Stimulated activated effector memory CD8-positive, alpha-beta T cell treated with anti-CD3 and anti-CD28 coated beads, Interleukin-12 subunit alpha, Interleukin-12 subunit beta, amount 100 ng/mL, for 72 hours (primary cell): ENCODE measurements around the gene STAT6.

Experiments
- ATAC-seq: fragments of 150-1000 bp; cut with Tn5 transposase; 2 replicates; pipeline ENCODE4 v1.10.0; 2021
- DNase-seq, 2 donors: peaks; one replicate each; pipeline ENCODE4 v3.0.0; 2021 to 2022; ENCODE audit warnings: low spot score in 2 of 2
- H3K27ac Mint-ChIP-seq: one replicate; pipeline ENCODE4 v1.8.0; 2022; ENCODE audit warnings: mild to moderate bottlenecking, mixed read lengths
- H3K36me3 Mint-ChIP-seq: one replicate; pipeline ENCODE4 v1.8.0; 2022; ENCODE audit warnings: mild to moderate bottlenecking, mixed read lengths
- H3K4me1 Mint-ChIP-seq: one replicate; pipeline ENCODE4 v1.8.0; 2022; ENCODE audit warnings: mixed read lengths
- H3K4me3 Mint-ChIP-seq: one replicate; pipeline ENCODE4 v1.8.0; 2022; ENCODE audit warnings: mild to moderate bottlenecking, mixed read lengths
- H3K9me3 Mint-ChIP-seq: one replicate; pipeline ENCODE4 v1.8.0; 2022; ENCODE audit warnings: mixed read lengths

The STAT6 gene

DNA sequence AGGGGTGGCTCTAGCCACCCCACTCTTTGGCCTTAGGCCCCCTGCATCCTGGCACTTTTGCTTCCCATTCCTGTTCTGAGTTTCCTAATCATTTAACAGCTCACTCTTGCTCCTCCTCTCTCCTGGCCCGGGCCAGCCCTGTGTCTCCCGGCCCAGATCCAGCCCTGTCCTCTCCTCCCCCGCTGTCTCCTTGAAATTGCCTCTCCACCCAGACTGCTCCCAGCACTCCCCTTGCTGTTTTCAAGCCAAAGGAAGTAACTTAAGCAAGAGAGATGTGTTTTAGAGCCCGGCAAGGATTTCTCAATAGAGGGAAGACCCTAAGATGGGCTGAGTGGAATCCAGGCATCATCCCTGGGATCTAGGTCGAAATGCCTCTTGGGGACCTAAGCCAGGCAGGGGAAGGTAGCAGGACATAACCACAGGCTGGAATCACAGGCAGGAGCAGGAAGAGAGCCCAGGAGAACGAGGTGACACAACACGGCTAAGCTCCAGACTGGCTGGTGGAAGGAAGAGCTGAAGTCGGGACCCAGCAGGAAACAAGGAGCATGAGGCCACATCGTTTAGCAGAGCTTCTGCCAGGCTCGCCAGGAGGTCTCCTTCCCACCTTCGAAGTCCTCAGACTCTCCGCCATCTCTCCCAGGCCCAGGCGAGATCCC is 38.2 kb upstream of the STAT6 start:
- Mint-ChIP-seq H3K36me3 (no peaks in the 10 kb centered on the region), H3K4me1 (peaks cover 5% of the 10 kb centered on the region), H3K4me3 (no peak overlapping the region), H3K9me3 (no peaks in the 10 kb centered on the region), H3K27ac (no peak overlapping the region)
- no peak for ATAC-seq
- no peak for DNase-seq

DNA sequence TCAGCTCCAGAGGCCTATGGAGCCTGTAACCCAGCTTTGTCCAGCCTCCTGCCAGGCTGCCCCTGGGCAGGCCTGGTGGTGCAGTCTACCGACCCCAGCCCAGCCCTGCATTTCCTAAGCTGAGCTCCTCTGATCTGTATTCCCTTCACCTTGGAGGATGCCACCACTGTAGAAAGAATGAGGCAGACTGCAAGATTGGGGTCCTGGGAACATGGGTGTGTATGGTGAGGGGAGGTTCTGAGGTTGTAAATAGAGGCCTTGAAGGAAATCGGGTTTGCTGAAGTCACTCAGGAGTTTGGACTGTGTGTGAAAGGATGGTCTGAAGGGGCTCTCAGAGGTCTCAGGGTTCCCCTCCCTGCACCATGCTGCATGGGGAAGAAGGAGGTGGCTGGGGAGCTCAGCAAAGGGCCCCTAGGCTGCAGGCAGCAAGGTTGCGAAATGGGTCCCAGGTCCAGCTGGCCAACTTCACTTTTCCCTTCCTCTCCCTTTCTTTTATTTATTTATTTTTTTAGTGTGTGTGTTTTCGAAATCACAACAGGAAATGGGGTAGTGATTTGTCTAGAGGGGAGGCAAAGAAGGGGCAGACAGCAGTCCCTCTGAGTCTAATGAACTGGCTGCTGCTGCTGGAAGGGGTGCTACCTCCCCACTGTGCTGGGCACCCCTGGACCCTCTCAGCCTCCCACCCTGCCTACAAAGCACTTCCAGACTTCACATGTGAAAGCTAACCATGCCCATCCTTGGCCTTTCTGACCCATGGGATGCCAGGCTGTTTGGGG is 37.5 kb upstream of the STAT6 start:
- Mint-ChIP-seq H3K4me1 (peaks cover 5% of the 10 kb centered on the region), H3K9me3 (no peaks in the 10 kb centered on the region), H3K27ac (no peak overlapping the region), H3K36me3 (no peaks in the 10 kb centered on the region), H3K4me3 (no peak overlapping the region)
- DNase-seq (no peak), ATAC-seq (no peak)

GRCh38 chr12:57146961-57147944 is 36.1 kb upstream of the STAT6 start, which contains the start of gene LRP1-AS:
Gene LRP1-AS (minus strand): TSS chr12:57147619.
- no peak within 1 kb of the TSS for H3K4me3 Mint-ChIP-seq
- no peak for DNase-seq
- peaks cover 5% of the 10 kb centered on the region for H3K4me1 Mint-ChIP-seq
- peak within 1 kb of the TSS; percentile 60 for H3K27ac Mint-ChIP-seq
- no peaks in the 10 kb centered on the region for H3K36me3 Mint-ChIP-seq
- ATAC-seq = no peak
- H3K9me3 Mint-ChIP-seq = no peaks in the 10 kb centered on the region

GRCh38 chr12:57146092-57146491 is 34.9 kb upstream of the STAT6 start:
- Mint-ChIP-seq H3K4me1 (peaks cover 5% of the 10 kb centered on the region), H3K9me3 (no peaks in the 10 kb centered on the region), H3K4me3 (no peak overlapping the region), H3K36me3 (no peaks in the 10 kb centered on the region), H3K27ac (no peak overlapping the region)
- ATAC-seq (no peak), DNase-seq (no peak)

DNA sequence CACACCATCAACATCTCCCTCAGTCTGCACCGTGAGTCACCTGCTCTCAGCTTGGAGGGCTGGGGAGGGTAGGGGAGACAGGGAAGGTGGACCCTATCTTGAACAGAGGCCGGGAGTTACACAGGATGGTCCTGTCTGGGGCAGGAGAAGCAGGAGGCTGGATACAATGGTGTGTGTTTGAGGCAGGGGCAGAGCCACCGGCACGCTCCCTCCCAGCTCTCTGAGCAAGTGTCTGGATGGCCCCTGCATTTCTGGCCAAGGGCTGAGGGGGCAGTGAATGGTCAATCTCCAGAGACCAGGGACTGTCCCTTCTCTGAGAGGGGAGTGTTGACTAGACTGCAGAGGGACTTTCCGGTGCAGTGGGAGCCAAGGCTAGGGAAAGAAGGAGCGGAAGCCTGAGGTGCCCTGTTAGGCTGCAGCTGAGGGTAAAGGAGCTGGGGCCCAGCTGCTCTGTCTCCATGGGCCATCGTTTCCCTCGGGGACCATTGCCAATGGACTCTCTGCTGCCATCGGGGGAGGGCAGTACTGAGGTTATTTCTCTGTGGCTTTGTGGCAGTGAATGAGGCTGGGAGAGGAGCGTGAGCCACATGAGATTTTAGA is 34.4 kb upstream of the STAT6 start:
- Mint-ChIP-seq H3K9me3 (no peaks in the 10 kb centered on the region), H3K36me3 (no peaks in the 10 kb centered on the region), H3K4me3 (no peak overlapping the region), H3K4me1 (peaks cover 5% of the 10 kb centered on the region), H3K27ac (no peak overlapping the region)
- ATAC-seq = no peak
- DNase-seq = no peak

DNA sequence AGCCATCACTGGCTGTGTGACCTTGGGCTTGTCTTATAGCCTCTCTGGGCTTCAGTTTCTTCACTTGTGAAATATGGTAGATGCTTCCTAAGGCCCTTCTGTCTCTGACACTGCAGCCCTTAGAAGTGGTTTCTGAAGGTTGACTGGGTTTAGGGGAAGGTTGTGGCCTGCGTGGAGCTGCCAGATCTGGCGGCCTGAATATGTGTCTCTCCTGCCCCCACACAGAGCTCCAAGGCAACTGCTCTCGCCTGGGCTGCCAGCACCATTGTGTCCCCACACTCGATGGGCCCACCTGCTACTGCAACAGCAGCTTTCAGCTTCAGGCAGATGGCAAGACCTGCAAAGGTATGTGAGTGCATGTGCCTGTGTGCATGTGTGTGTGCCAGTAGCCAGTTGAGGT is 32.3 kb upstream of the STAT6 start:
- Mint-ChIP-seq H3K27ac (no peak overlapping the region), H3K4me1 (peaks cover 5% of the 10 kb centered on the region), H3K4me3 (no peak overlapping the region), H3K36me3 (no peaks in the 10 kb centered on the region), H3K9me3 (no peaks in the 10 kb centered on the region)
- DNase-seq (no peak), ATAC-seq (no peak)

GRCh38 chr12:57142727-57143126 is 31.6 kb upstream of the STAT6 start:
- Mint-ChIP-seq H3K9me3 (no peaks in the 10 kb centered on the region), H3K4me1 (peaks cover 5% of the 10 kb centered on the region), H3K27ac (peak overlapping the region; percentile 54), H3K36me3 (no peaks in the 10 kb centered on the region), H3K4me3 (no peak overlapping the region)
- ATAC-seq (no peak), DNase-seq (no peak)

DNA sequence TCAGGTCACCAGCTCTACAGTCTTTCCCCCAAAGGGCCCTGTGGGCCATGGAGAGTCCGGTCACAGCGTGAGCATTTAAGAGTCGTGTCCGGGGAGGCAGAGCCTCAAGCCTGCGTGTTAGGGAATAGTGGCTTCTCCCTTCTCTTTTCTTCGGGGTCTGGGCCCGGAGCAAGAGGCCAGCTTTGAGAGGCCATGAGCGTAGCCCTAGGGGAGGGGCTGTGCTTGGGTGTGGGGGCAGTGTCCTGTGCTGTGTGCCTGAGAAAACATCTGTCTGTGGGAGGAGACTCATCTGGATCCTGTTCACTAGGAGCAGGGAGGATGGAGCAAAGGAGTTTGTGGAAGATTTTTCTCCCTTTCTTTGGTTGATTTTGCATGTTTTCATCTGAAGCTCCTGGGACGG is 31.0 kb upstream of the STAT6 start:
- Mint-ChIP-seq H3K27ac (no peak overlapping the region), H3K9me3 (no peaks in the 10 kb centered on the region), H3K4me1 (no peaks in the 10 kb centered on the region), H3K36me3 (no peaks in the 10 kb centered on the region), H3K4me3 (no peak overlapping the region)
- ATAC-seq (no peak), DNase-seq (no peak)

- Mint-ChIP-seq H3K36me3 (no peaks in the 10 kb centered on the region), H3K4me1 (no peaks in the 10 kb centered on the region), H3K9me3 (no peaks in the 10 kb centered on the region), H3K27ac (no peak overlapping the region), H3K4me3 (no peak overlapping the region)
- no peak for ATAC-seq
- DNase-seq = no peak
These were observed 30.1 kb upstream of the STAT6 start for GRCh38 chr12:57141249-57141648.

DNA sequence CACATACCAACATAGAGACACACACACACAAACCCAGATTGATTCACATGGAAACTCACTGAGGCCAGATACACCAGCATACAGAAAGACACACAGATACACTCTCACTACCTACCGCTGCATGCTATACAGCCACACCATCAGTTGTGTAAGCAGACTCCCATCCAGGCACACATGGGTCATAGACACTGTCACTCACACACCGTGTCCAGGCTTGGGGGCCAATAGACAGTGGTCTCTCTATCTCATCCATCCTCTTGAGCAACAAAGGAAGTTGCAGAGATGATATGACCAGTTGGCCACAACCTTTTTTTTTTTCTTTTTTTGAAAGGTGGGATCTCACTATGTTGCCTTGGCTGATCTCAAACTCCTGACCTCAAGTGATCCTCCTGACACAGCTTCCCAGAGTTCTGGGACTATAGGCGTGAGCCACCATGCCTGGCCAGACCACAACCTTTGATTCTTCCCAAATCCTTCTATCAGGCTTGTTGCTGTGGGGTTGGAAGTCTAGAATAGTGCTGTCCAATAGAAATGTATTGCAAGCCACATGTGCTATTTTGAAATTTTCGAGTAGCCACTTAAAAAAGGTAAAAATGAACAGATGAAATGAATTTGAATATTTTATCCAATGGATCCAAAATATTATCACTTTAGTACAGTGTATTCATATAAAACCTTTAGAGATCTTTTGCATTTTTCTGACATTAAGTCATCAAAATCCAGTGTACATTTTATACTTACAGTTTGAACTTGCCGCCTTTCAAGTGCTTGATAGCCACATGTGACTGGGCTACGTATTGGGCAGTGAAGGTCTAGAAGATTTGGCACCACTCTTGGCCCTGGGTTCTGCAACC is 28.9 kb upstream of the STAT6 start:
- H3K9me3 Mint-ChIP-seq = no peaks in the 10 kb centered on the region
- no peaks in the 10 kb centered on the region for H3K4me1 Mint-ChIP-seq
- H3K4me3 Mint-ChIP-seq = no peak overlapping the region
- ATAC-seq (no peak), DNase-seq (no peak)
- H3K27ac Mint-ChIP-seq = peak overlapping the region; percentile 15
- H3K36me3 Mint-ChIP-seq = no peaks in the 10 kb centered on the region

- no peaks in the 10 kb centered on the region for H3K9me3 Mint-ChIP-seq
- no peaks in the 10 kb centered on the region for H3K36me3 Mint-ChIP-seq
- ATAC-seq (no peak), DNase-seq (no peak)
- H3K27ac Mint-ChIP-seq = peak overlapping the region; percentile 15
- H3K4me1 Mint-ChIP-seq = no peaks in the 10 kb centered on the region
- no peak overlapping the region for H3K4me3 Mint-ChIP-seq
These were observed 27.5 kb upstream of the STAT6 start for GRCh38 chr12:57138526-57139272.

DNA sequence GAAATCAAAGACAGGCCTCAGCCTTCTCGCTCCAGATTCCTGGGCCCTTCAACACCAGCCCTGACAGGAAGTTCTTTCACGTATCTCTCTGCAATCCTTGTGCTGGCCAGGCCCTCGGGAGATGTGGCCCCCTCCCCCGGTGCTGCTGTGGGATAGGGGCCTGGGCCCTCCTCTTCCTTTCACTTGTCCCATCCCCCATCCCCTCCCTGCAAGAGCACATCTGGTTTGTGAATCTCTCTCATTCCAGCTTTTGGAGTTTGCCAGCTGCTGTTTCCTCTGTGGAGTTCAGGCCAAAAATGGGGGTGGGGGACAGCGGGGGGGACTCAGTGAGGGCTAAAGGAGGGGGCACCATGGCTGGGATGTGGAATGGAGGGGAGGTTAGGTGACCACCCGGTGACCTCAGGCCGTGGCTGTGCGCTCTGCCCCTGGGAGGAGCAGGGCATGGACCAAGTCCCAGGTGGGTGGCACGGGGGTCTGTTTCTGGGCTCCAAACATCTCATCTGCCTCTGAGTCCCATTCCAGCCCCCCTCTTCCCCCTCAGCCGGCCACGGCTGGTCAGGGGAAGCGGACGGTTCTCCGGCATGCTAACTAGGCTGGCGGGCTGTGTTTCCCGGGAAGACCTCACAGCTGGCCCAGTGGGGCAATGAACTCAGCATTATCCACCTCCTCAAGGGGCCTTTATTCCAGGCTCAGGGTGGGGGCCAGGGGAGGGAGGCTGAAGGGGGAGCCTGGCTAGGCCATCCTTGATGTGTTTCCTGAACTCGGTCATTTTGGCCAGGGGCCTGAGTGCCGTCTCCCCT is 24.6 kb upstream of the STAT6 start:
- ATAC-seq = no peak
- Mint-ChIP-seq H3K4me1 (peaks cover 7% of the 10 kb centered on the region), H3K9me3 (no peaks in the 10 kb centered on the region)

DNA sequence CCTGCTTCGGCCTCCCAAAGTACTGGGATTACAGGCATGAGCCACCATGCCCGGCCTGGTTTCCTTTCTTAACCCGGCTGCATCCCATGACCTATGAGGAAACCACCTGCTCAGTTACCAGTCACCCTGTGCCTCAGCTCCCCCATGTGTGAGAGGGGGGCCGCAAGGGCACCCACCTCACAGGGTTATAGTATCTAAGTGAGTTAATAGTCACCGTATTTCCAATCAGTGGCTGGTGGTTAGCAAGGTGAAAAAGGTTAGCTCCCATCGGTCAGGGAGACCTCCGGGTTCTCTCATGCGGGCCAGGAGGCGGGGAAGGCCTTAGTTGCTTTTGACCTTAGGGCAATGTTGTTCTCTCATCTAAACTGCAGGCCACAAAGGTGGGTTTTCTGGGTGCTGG is 23.8 kb upstream of the STAT6 start:
- ATAC-seq = no peak
- no peaks in the 10 kb centered on the region for H3K9me3 Mint-ChIP-seq

More for the DNA sequence above, 24.6 kb upstream of the STAT6 start:
- Mint-ChIP-seq H3K27ac (no peak overlapping the region), H3K4me3 (no peak overlapping the region), H3K36me3 (no peaks in the 10 kb centered on the region)
- no peak for DNase-seq

More for the DNA sequence above, 23.8 kb upstream of the STAT6 start:
- no peaks in the 10 kb centered on the region for H3K36me3 Mint-ChIP-seq
- H3K27ac Mint-ChIP-seq = no peak overlapping the region
- DNase-seq = no peak
- H3K4me3 Mint-ChIP-seq = no peak overlapping the region
- H3K4me1 Mint-ChIP-seq = peaks cover 7% of the 10 kb centered on the region
